Fibroblast of lung (primary cell): ENCODE results near the gene IRF5. TPM values are rescaled to one million over a fixed set of nuclear protein-coding genes. Genes with fewer than 3 reads are reported as not detected.

Source experiments
- DNase-seq, 2 donors: peaks; one replicate each; pipeline versions ENCODE4 v3.0.0 to v3.0.0-alpha.2; 2010; ENCODE audit warnings: low read depth in 2 of 2
- H2AFZ ChIP-seq: 2 replicates; pipeline ENCODE4 v1.5.1; 2012; ENCODE audit warnings: low read length, control low read depth, inconsistent platforms
- H3K27ac ChIP-seq: 2 replicates; pipeline ENCODE4 v1.5.1; 2011; ENCODE audit warnings: low read length, control low read depth; ENCODE audit not compliant: insufficient read depth
- H3K27me3 ChIP-seq: 2 replicates; pipeline ENCODE4 v1.5.1; 2011; ENCODE audit warnings: mild to moderate bottlenecking, low read length; ENCODE audit not compliant: control insufficient read depth, insufficient read depth
- H3K36me3 ChIP-seq: 2 replicates; pipeline ENCODE4 v1.5.1; 2011; ENCODE audit warnings: low read length; ENCODE audit not compliant: control insufficient read depth, insufficient read depth
- H3K4me1 ChIP-seq: 2 replicates; pipeline ENCODE4 v1.5.1; 2011; ENCODE audit warnings: low read length; ENCODE audit not compliant: control insufficient read depth, insufficient read depth; ENCODE audit errors: extremely low read depth
- H3K4me2 ChIP-seq: 2 replicates; pipeline ENCODE4 v1.5.1; 2011; ENCODE audit warnings: low read length, control low read depth; ENCODE audit not compliant: insufficient read depth; ENCODE audit errors: extremely low read depth
- H3K4me3 ChIP-seq, 4 experiments: fragments of 200-600 bp in 1 of 4; sonication (generic) in 1 of 4; replicated peaks in 1 of 4; 2 replicates each; pipeline ENCODE4 v1.5.1; 2011 to 2016; ENCODE audit warnings: low read length in 4 of 4, low read depth in 3 of 4, mild to moderate bottlenecking in 3 of 4, control low read depth in 2 of 4, inconsistent platforms in 1 of 4, mixed read lengths in 1 of 4; ENCODE audit not compliant: insufficient read depth in 1 of 4; ENCODE audit errors: control extremely low read depth in 1 of 4
- H3K79me2 ChIP-seq: 2 replicates; pipeline ENCODE4 v1.5.1; 2012; ENCODE audit warnings: mild to moderate bottlenecking, low read length, inconsistent platforms; ENCODE audit not compliant: control insufficient read depth, insufficient read depth
- H3K9ac ChIP-seq: 2 replicates; pipeline ENCODE4 v1.5.1; 2011; ENCODE audit warnings: mild to moderate bottlenecking, low read length, control low read depth; ENCODE audit not compliant: insufficient read depth
- H3K9me3 ChIP-seq: 2 replicates; pipeline ENCODE4 v1.5.1; 2012; ENCODE audit warnings: low read depth, low read length; ENCODE audit not compliant: control insufficient read depth, insufficient read depth
- H4K20me1 ChIP-seq: 2 replicates; pipeline ENCODE4 v1.5.1; 2011; ENCODE audit warnings: low read length; ENCODE audit not compliant: control insufficient read depth, insufficient read depth; ENCODE audit errors: extremely low read depth
- CTCF ChIP-seq, 2 donors: IDR thresholded peaks in 1 of 2; conservative IDR thresholded peaks in 1 of 2; 1 replicate in 1 of 2; 2 replicates in 1 of 2; pipeline ENCODE4 v1.5.1; 2011 to 2012; ENCODE audit warnings: low read length in 2 of 2, control low read depth in 1 of 2, inconsistent platforms in 1 of 2, low read depth in 1 of 2, mild to moderate bottlenecking in 1 of 2
- EZH2 ChIP-seq: IDR thresholded peaks from 2 replicates; pipeline ENCODE4 v1.5.1; 2012; ENCODE audit warnings: low read length, control low read depth, mild to moderate bottlenecking; ENCODE audit errors: missing control alignments
- polyA plus RNA-seq, 2 donors: library from polyadenylated mRNA; depleted of rRNA in 1 of 2; stranded (reverse) in 1 of 2; unstranded in 1 of 2; fragments of >200 nt; gene quantifications; 2 replicates each; pipeline ENCODE4 v1.2.1, GENCODE V29; 2011 to 2012; ENCODE audit warnings: missing spikeins in 1 of 2
- total RNA-seq: library from RNA; depleted of rRNA; stranded (reverse); fragments of >200 nt; gene quantifications from 2 replicates; pipeline ENCODE4 v1.2.1, GENCODE V29; 2014

Gene IRF5
- total and polyA plus RNA-seq, 2 donors (not counting 1 experiment from before 2014, with no cell fraction given) = 0.33 TPM; not detected in 1

- H2AFZ ChIP-seq = no peak overlapping the region
Measured at GRCh38 chr7:128894101-128894440, 43.7 kb upstream of the IRF5 start.

DNA sequence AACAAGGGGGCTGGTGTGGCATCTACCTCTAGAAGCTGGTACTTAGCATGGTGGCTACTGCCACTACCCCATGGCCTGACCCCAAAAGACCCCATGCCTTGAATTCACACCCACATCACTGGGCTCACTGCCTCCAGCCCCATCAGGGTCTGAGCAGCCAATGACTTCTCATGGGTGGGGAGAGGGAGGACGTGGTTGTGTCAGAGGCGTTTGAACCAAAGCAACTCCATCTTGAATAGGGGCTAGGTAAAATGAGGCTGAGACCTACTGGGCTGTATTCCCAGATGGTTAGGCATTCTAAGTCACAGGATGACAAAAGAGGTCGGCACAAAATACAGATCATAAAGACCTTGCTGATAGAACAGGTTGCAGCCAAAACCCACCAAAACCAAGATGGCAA is 42.4 kb upstream of the IRF5 start:
- Histone ChIP-seq H4K20me1 (no peaks in the 10 kb centered on the region), H3K4me2 (no peak overlapping the region), H3K9ac (no peak overlapping the region), H3K4me1 (no peaks in the 10 kb centered on the region), H3K79me2 (no peaks in the 10 kb centered on the region), H2AFZ (no peak overlapping the region), H3K27ac (no peak overlapping the region), H3K9me3 (no peaks in the 10 kb centered on the region), H3K36me3 (no peaks in the 10 kb centered on the region), H3K4me3 (no peak overlapping the region), H3K27me3 (no peaks in the 10 kb centered on the region)
- no peak for DNase-seq
- no peak for TF ChIP-seq EZH2
- TF ChIP-seq CTCF (conservative IDR thresholded peaks at IDR 0.05 in 1 of 2, IDR thresholded peaks at IDR 0.05 in 1 of 2; ENCODE audit: low read depth in 1 of 2, low read length in 2 of 2) = no peak

More at GRCh38 chr7:128894101-128894440, 43.7 kb upstream of the IRF5 start:
- no peaks in the 10 kb centered on the region for H4K20me1 ChIP-seq
- no peak for DNase-seq
- H3K27me3 ChIP-seq = no peaks in the 10 kb centered on the region
- no peak overlapping the region for H3K9ac ChIP-seq
- H3K4me1 ChIP-seq = no peaks in the 10 kb centered on the region
- no peak overlapping the region for H3K4me2 ChIP-seq
- no peak overlapping the region for H3K27ac ChIP-seq
- H3K4me3 ChIP-seq = no peak overlapping the region
- H3K36me3 ChIP-seq = no peaks in the 10 kb centered on the region
- TF ChIP-seq CTCF (conservative IDR thresholded peaks at IDR 0.05 in 1 of 2, IDR thresholded peaks at IDR 0.05 in 1 of 2; ENCODE audit: low read depth in 1 of 2, low read length in 2 of 2) = no peak
- TF ChIP-seq EZH2 = no peak
- H3K9me3 ChIP-seq = no peaks in the 10 kb centered on the region
- H3K79me2 ChIP-seq = no peaks in the 10 kb centered on the region

- Histone ChIP-seq H4K20me1 (no peaks in the 10 kb centered on the region), H3K4me1 (no peaks in the 10 kb centered on the region), H3K4me3 (no peak overlapping the region), H3K27me3 (no peaks in the 10 kb centered on the region), H3K4me2 (no peak overlapping the region), H2AFZ (no peak overlapping the region), H3K9me3 (no peaks in the 10 kb centered on the region), H3K79me2 (no peaks in the 10 kb centered on the region), H3K36me3 (no peaks in the 10 kb centered on the region), H3K27ac (no peak overlapping the region), H3K9ac (no peak overlapping the region)
- peak in 1 of 2 donors; percentile 11 for DNase-seq
- no peak for TF ChIP-seq CTCF (conservative IDR thresholded peaks at IDR 0.05 in 1 of 2, IDR thresholded peaks at IDR 0.05 in 1 of 2; ENCODE audit: low read depth in 1 of 2, low read length in 2 of 2)
Measured at GRCh38 chr7:128899392-128899791, 38.3 kb upstream of the IRF5 start.
